ENCODE results near the gene TECPR1.

Gene TECPR1

GRCh38 chr7:98186452-98187137 lies 65.4 kb downstream of the TECPR1 start:
- peak; percentile 49 for DNase-seq

- no peak for DNase-seq
Measured at GRCh38 chr7:98185101-98185500, 66.9 kb downstream of the TECPR1 start.

- DNase-seq: no peak
Measured at GRCh38 chr7:98180751-98181150, 71.3 kb downstream of the TECPR1 start.

- peak; percentile 25 for DNase-seq
Measured at GRCh38 chr7:98178762-98179490, 73.1 kb downstream of the TECPR1 start.

- no peak for DNase-seq
Measured at GRCh38 chr7:98178321-98178720, 73.7 kb downstream of the TECPR1 start.

GRCh38 chr7:98177553-98177952 lies 74.5 kb downstream of the TECPR1 start:
- no peak for DNase-seq

- DNase-seq: no peak
Measured at GRCh38 chr7:98175260-98175940, 76.6 kb downstream of the TECPR1 start.

- no peak for DNase-seq
Measured at GRCh38 chr7:98174334-98175259, 77.4 kb downstream of the TECPR1 start.

GRCh38 chr7:98171449-98171848 lies 80.6 kb downstream of the TECPR1 start:
- DNase-seq: no peak

GRCh38 chr7:98170966-98171365 lies 81.1 kb downstream of the TECPR1 start:
- no peak for DNase-seq

- no peak for DNase-seq
Measured at GRCh38 chr7:98168904-98169621, 83.0 kb downstream of the TECPR1 start.

- DNase-seq: peak; percentile 42
Measured at GRCh38 chr7:98168181-98168903, 83.7 kb downstream of the TECPR1 start.

- no peak for DNase-seq
Measured at GRCh38 chr7:98167653-98168052, 84.4 kb downstream of the TECPR1 start.

GRCh38 chr7:98166668-98166970 lies 85.4 kb downstream of the TECPR1 start:
- DNase-seq: no peak

GRCh38 chr7:98165827-98166667 lies 86.0 kb downstream of the TECPR1 start:
- DNase-seq: peak; percentile 10

Measured in fibroblast of skin of back (primary cell).